Liver (tissue), 3 donors: Measurements from ENCODE around the gene KRTAP4-16.

Source experiments
- FOXA1 ChIP-seq: IDR thresholded peaks from 2 replicates; pipeline ENCODE4 v1.6.1; 2016; ENCODE audit warnings: antibody characterized with exemption
- GABPA ChIP-seq, 2 donors: IDR thresholded peaks in 1 of 2; conservative IDR thresholded peaks in 1 of 2; 2 replicates each; pipeline ENCODE4 v1.6.1; 2016; ENCODE audit warnings: antibody characterized with exemption in 2 of 2, mild to moderate bottlenecking in 1 of 2, moderate library complexity in 1 of 2
- TF ChIP-seq, protein P1 (sequence below): fragments of 150-350 bp; IDR thresholded peaks from 2 replicates; pipeline ENCODE4 v1.5.1; 2017; ENCODE audit warnings: improper control_type of control experiment, low read depth, low read length; ENCODE audit not compliant: missing input control
- donor health status: healthy.
- donor health status: healthy.

DNA sequence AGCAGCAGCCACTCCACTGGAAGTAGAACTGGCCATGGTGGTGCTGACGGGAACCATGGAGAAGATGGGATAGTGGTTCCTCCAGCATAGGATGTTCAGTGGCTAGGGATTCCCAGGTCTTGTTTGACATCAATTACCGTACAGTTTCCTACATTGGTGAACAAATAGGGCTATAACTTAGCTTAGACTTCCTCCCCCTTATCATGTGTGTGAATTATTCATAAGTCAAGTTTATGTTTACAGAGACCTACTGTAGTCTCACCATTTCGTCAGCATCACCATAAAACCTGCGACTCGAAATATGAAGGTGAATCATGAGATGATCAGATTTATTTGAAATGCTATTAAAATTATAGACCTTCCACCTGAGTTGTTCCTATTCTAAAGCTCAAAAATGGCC, 43.3 kb downstream of the KRTAP4-16 start:
- TF ChIP-seq GABPA (IDR thresholded peaks at IDR 0.05 in 1 of 2, conservative IDR thresholded peaks at IDR 0.05 in 1 of 2) (no peak), FOXA1 (no peak)
- TF ChIP-seq, protein P1, sequence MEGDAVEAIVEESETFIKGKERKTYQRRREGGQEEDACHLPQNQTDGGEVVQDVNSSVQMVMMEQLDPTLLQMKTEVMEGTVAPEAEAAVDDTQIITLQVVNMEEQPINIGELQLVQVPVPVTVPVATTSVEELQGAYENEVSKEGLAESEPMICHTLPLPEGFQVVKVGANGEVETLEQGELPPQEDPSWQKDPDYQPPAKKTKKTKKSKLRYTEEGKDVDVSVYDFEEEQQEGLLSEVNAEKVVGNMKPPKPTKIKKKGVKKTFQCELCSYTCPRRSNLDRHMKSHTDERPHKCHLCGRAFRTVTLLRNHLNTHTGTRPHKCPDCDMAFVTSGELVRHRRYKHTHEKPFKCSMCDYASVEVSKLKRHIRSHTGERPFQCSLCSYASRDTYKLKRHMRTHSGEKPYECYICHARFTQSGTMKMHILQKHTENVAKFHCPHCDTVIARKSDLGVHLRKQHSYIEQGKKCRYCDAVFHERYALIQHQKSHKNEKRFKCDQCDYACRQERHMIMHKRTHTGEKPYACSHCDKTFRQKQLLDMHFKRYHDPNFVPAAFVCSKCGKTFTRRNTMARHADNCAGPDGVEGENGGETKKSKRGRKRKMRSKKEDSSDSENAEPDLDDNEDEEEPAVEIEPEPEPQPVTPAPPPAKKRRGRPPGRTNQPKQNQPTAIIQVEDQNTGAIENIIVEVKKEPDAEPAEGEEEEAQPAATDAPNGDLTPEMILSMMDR = no peak
